ENCODE measurements around the gene RBP3.
"Not testable (repeated sequence)": the region's sequence is repeated elsewhere in the genome, so short reads cannot be mapped to it uniquely, and the experiment has no call there.

The RBP3 gene

GRCh38 chr10:47376522-47377220 lies 28.5 kb downstream of the RBP3 start:
- no peak for DNase-seq

- no peak for DNase-seq
These were observed 30.0 kb downstream of the RBP3 start for GRCh38 chr10:47378183-47378510.

GRCh38 chr10:47378606-47379444 lies 30.7 kb downstream of the RBP3 start:
- no peak for DNase-seq

GRCh38 chr10:47379445-47379785 lies 31.3 kb downstream of the RBP3 start:
- no peak for DNase-seq

GRCh38 chr10:47379901-47380300 lies 31.7 kb downstream of the RBP3 start:
- DNase-seq, result no peak

GRCh38 chr10:47380341-47381102 lies 32.4 kb downstream of the RBP3 start:
- DNase-seq, result no peak

GRCh38 chr10:47381103-47381395 lies 32.9 kb downstream of the RBP3 start:
- DNase-seq, result no peak

- no peak for DNase-seq
These were observed 33.5 kb downstream of the RBP3 start for GRCh38 chr10:47381427-47382379.

GRCh38 chr10:47383261-47384147 lies 35.3 kb downstream of the RBP3 start:
- no peak for DNase-seq

GRCh38 chr10:47384148-47384921 lies 36.2 kb downstream of the RBP3 start, which contains the start of gene ZNF488:
Gene ZNF488, minus strand, starts transcription at chr10:47384293. Its CDS starts 15,464 bp downstream, at chr10:47368829.
- DNase-seq, result peak; percentile 11 to 73

- DNase-seq, result not testable (repeated sequence)
These were observed 37.9 kb downstream of the RBP3 start for GRCh38 chr10:47386104-47386503.

GRCh38 chr10:47388879-47389278 lies 40.7 kb downstream of the RBP3 start:
- no peak for DNase-seq

GRCh38 chr10:47389619-47390018 lies 41.5 kb downstream of the RBP3 start:
- DNase-seq, result no peak

GRCh38 chr10:47396311-47396717 lies 48.2 kb downstream of the RBP3 start:
- no peak for DNase-seq

- DNase-seq, result no peak
These were observed 49.1 kb downstream of the RBP3 start for GRCh38 chr10:47397256-47397655.

- no peak for DNase-seq
These were observed 52.1 kb downstream of the RBP3 start for GRCh38 chr10:47400251-47400650.

- DNase-seq, result no peak
These were observed 52.6 kb downstream of the RBP3 start for GRCh38 chr10:47400786-47401185.

- DNase-seq, result no peak
These were observed 53.0 kb downstream of the RBP3 start for GRCh38 chr10:47401210-47401609.

- DNase-seq, result no peak
These were observed 53.9 kb downstream of the RBP3 start for GRCh38 chr10:47401874-47402640.
